GM23338 (cell line): ENCODE results near the gene XRCC6.

ENCODE experiments used
- CTCF ChIP-seq, 2 experiments: fragments of 200-600 bp in 1 of 2; sonication (generic) in 1 of 2; conservative IDR thresholded peaks; 2 replicates each; pipeline versions ENCODE4 v1.5.1 to v1.6.1; 2016 to 2017; ENCODE audit warnings: antibody characterized with exemption in 2 of 2, low read depth in 2 of 2, mild to moderate bottlenecking in 2 of 2, moderate library complexity in 1 of 2
- ZNF462 ChIP-seq: fragments of 250-450 bp; sonication (Bioruptor Pico); IDR thresholded peaks from 2 replicates; pipeline ENCODE4 v1.5.0; 2020; ENCODE audit warnings: mild to moderate bottlenecking, moderate library complexity

- TF ChIP-seq CTCF (conservative IDR thresholded peaks at IDR 0.05; ENCODE audit: low read depth in 2 of 2): no peak
- TF ChIP-seq ZNF462 (CRISPR knock-in tag): no peak
Observed at GRCh38 chr22:41579997-41580355, 41.1 kb upstream of the XRCC6 start.
